Suprapubic skin (tissue), 4 donors: Measurements from ENCODE around the gene RPS6KA5. TPM values are rescaled to one million over a fixed set of nuclear protein-coding genes. Genes with fewer than 3 reads are reported as not detected.
"Not testable (repeated sequence)": the region's sequence is repeated elsewhere in the genome, so short reads cannot be mapped to it uniquely, and the experiment has no call there.

Experiments
- DNase-seq, 2 donors: peaks; one replicate each; pipeline ENCODE4 v3.0.0-alpha.2; 2019; ENCODE audit warnings: low spot score in 2 of 2
- H3K27ac ChIP-seq: fragments of 200-600 bp; sonication (generic); one replicate; pipeline ENCODE4 v1.5.1; 2019
- H3K27me3 ChIP-seq: fragments of 200-600 bp; sonication (generic); one replicate; pipeline ENCODE4 v1.5.1; 2019
- H3K36me3 ChIP-seq: fragments of 200-600 bp; sonication (generic); one replicate; pipeline ENCODE4 v1.5.1; 2019
- H3K4me1 ChIP-seq: fragments of 200-600 bp; sonication (generic); one replicate; pipeline ENCODE4 v1.5.1; 2019
- H3K4me3 ChIP-seq: fragments of 200-600 bp; sonication (generic); one replicate; pipeline ENCODE4 v1.5.1; 2019; ENCODE audit warnings: mild to moderate bottlenecking
- H3K9me3 ChIP-seq: fragments of 200-600 bp; sonication (generic); one replicate; pipeline ENCODE4 v1.5.1; 2019
- EP300 ChIP-seq: sonication (generic); formaldehyde crosslinking; IDR thresholded peaks from one replicate; pipeline ENCODE4 v1.6.1; 2017; ENCODE audit warnings: antibody characterized with exemption
- POLR2A ChIP-seq, 2 donors: fragments of 450-650 bp; IDR thresholded peaks; one replicate each; pipeline ENCODE4 v1.6.1; 2017; ENCODE audit warnings: antibody characterized with exemption in 2 of 2, mild to moderate bottlenecking in 2 of 2, moderate library complexity in 2 of 2
- POLR2AphosphoS5 ChIP-seq, 3 donors: sonication (generic); formaldehyde crosslinking; IDR thresholded peaks; one replicate each; pipeline ENCODE4 v1.6.1; 2017; ENCODE audit warnings: antibody characterized with exemption in 3 of 3
- WGBS: methylation state at CpG from one replicate; pipeline ENCODE4 v1.1.5; 2018; 5-methylcytosine and 5-hydroxymethylcytosine counted together
- total RNA-seq, 4 donors: library from RNA; depleted of rRNA; stranded (reverse); fragments of >200 nt; gene quantifications; one replicate each; pipeline ENCODE4 v1.1.0, GENCODE V29; 2016
- TF ChIP-seq, protein P1 (sequence below), 2 donors: fragments of 200-600 bp in 1 of 2; fragments of 450-650 bp in 1 of 2; sonication (generic) in 1 of 2; IDR thresholded peaks; one replicate each; pipeline ENCODE4 v1.5.1; 2016 to 2019; ENCODE audit warnings: antibody characterized with exemption in 2 of 2, mild to moderate bottlenecking in 1 of 2, moderate library complexity in 1 of 2

The RPS6KA5 gene
- total RNA-seq, 4 donors from 2014 or later = 6.4 to 14.2 (median 11.2) TPM

DNA sequence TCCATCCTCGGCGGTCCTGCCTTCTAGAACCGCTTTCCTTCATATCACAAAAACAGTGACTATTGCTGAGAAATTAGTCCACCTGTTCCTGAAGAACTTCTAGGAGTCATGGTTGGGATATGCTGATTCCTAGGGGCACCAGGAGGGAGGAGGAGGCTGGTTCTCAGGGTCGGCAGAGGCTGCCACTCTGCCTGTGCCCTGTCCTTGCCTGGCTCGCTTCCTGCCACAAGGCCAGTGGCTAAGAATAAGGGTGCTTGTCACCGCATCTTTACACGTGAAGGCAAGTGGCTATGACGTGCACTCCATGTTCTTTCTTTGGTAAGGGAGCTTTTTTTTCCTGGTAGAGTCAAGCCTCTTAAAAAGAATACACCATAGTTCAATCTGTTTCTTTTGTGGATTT, 34.7 kb upstream of the RPS6KA5 start:
- no peak for DNase-seq
- no peaks in the 10 kb centered on the region for H3K4me1 ChIP-seq
- no peak overlapping the region for H3K27ac ChIP-seq
- 91% methylated on average over 8 of the region's 8 CpGs for WGBS
- no peaks in the 10 kb centered on the region for H3K9me3 ChIP-seq
- no peaks in the 10 kb centered on the region for H3K36me3 ChIP-seq
- H3K4me3 ChIP-seq = no peak overlapping the region
- no peaks in the 10 kb centered on the region for H3K27me3 ChIP-seq
- TF ChIP-seq, protein P1, sequence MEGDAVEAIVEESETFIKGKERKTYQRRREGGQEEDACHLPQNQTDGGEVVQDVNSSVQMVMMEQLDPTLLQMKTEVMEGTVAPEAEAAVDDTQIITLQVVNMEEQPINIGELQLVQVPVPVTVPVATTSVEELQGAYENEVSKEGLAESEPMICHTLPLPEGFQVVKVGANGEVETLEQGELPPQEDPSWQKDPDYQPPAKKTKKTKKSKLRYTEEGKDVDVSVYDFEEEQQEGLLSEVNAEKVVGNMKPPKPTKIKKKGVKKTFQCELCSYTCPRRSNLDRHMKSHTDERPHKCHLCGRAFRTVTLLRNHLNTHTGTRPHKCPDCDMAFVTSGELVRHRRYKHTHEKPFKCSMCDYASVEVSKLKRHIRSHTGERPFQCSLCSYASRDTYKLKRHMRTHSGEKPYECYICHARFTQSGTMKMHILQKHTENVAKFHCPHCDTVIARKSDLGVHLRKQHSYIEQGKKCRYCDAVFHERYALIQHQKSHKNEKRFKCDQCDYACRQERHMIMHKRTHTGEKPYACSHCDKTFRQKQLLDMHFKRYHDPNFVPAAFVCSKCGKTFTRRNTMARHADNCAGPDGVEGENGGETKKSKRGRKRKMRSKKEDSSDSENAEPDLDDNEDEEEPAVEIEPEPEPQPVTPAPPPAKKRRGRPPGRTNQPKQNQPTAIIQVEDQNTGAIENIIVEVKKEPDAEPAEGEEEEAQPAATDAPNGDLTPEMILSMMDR (IDR thresholded peaks at IDR 0.05) = no peak
- no peak for TF ChIP-seq POLR2A (IDR thresholded peaks at IDR 0.05)

DNA sequence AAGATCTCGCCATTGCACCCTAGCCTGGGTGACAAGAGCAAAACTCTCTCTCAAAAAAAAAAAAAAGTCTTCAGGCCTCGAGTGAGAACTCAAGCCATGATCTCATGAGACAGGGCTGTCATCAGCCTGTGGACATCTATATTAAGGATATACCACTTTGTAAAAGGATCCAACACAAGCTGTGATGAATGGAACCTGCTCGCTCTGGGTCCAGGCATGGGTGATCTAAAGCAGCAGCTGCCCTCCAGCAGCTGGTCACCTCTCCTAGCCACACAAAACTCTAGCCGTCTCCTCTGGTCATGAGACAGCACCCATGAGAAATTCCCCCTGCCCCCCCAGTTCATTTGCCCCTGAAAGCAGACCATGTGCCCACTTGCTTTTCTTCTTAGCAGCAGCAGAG, 34.3 kb upstream of the RPS6KA5 start:
- Histone ChIP-seq H3K36me3 (no peaks in the 10 kb centered on the region), H3K4me3 (no peak overlapping the region), H3K4me1 (no peaks in the 10 kb centered on the region), H3K27me3 (no peaks in the 10 kb centered on the region), H3K27ac (no peak overlapping the region), H3K9me3 (no peaks in the 10 kb centered on the region)
- no peak for TF ChIP-seq POLR2A (IDR thresholded peaks at IDR 0.05)
- TF ChIP-seq, protein P1 (IDR thresholded peaks at IDR 0.05) = no peak
- no peak for TF ChIP-seq POLR2AphosphoS5 (IDR thresholded peaks at IDR 0.05)
- TF ChIP-seq EP300 = no peak
- WGBS = 80% methylated on average over 4 of the region's 4 CpGs
- DNase-seq = no peak

DNA sequence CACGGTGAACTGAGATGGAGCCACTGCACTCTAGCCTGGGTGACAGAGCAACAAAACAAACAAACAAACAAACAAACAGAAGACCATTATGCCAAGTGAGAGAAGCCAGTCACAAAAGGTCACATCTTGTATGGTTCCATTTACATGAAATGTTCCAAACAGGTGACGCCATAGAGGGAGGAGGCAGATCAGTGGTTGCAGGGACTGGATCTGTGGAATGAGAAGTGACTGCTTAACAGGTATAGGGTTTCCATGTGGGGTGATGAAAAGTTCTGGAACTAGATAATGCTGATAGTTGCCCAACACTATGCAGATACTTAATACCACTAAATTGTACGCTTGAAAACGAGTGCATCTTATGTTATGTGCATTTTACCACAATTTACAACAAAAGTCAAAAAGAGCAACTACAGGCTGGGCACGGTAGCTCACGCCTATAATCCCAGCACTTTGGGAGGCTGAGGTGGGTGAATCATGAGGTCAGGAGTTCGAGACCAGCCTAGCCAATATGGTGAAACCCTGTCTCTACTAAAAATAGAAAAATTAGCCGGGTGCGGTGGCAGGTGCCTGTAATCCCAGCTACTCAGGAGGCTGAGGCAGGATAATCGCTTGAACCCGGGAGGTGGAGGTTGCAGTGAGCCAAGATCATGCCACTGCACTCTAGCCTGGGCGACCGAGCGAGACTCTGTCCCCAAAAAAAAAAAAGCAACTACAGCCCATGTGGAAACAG, 33.5 kb upstream of the RPS6KA5 start:
- H3K27me3 ChIP-seq, H3K4me1 ChIP-seq, H3K4me3 ChIP-seq, DNase-seq, H3K27ac ChIP-seq, H3K9me3 ChIP-seq, H3K36me3 ChIP-seq: not testable (repeated sequence)
- WGBS = 94% methylated on average over 14 of the region's 14 CpGs

DNA sequence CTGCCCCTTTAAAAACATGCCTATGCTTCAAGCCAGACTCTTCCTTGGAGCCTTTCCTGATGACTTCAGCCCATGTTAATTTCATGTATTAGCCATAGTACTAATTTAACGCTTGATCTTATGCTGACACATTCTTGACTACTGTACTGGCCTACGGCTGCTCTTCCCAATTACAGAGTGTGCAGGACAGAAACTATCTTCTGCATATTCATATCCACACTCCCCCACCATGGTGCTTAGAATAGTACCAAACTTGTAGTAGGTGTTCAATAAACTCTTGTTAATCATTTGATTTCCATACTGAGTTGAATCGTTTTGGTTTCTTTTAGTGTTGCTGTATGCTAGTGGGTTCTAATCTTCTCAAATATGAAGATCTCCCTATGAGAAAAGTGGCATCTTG, 31.6 kb upstream of the RPS6KA5 start:
- H3K27ac ChIP-seq = no peak overlapping the region
- peaks cover 4% of the 10 kb centered on the region for H3K4me1 ChIP-seq
- H3K36me3 ChIP-seq = no peaks in the 10 kb centered on the region
- no peak overlapping the region for H3K4me3 ChIP-seq
- DNase-seq = no peak
- 56% methylated on average over 3 of the region's 3 CpGs for WGBS
- H3K9me3 ChIP-seq = no peaks in the 10 kb centered on the region
- H3K27me3 ChIP-seq = no peaks in the 10 kb centered on the region
- no peak for TF ChIP-seq EP300
- TF ChIP-seq POLR2A (IDR thresholded peaks at IDR 0.05) = no peak
- no peak for TF ChIP-seq POLR2AphosphoS5 (IDR thresholded peaks at IDR 0.05)
- TF ChIP-seq, protein P1 (IDR thresholded peaks at IDR 0.05) = no peak

DNA sequence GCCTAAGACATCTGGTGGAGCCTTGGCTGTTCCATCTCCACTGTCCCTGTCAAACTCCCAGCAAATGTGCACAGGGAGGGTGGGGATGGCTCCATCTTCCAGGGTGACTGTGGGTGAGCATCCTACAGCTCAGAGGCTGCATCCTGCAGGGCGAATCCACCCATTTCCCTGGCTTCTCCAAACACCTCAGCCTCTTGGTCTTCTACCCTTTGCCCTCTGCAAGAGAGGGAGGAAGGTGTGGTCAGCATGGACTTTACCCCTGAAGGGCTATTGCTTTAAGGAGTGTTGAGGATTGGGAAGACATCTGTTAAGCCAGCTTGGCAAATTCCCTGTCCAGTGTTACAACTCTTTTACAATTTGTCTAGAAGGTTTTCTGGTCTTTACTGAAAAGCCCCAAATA, 30.3 kb upstream of the RPS6KA5 start:
- no peak overlapping the region for H3K4me3 ChIP-seq
- H3K36me3 ChIP-seq = no peaks in the 10 kb centered on the region
- 100% methylated on average over 1 of the region's 1 CpG for WGBS
- TF ChIP-seq EP300 (no peak), POLR2A (IDR thresholded peaks at IDR 0.05) (no peak), POLR2AphosphoS5 (IDR thresholded peaks at IDR 0.05) (no peak)
- TF ChIP-seq, protein P1 (IDR thresholded peaks at IDR 0.05) = no peak
- H3K27me3 ChIP-seq = no peaks in the 10 kb centered on the region
- H3K4me1 ChIP-seq = peaks cover 4% of the 10 kb centered on the region
- no peak overlapping the region for H3K27ac ChIP-seq
- DNase-seq = no peak
- H3K9me3 ChIP-seq = no peaks in the 10 kb centered on the region
